GM23338 (cell line): ENCODE data around the gene TTC13.

Source experiments
- EZH2 ChIP-seq: fragments of 200-600 bp; sonication (generic); IDR thresholded peaks from one replicate; pipeline ENCODE4 v1.8.0; 2017; ENCODE audit warnings: antibody characterized with exemption, mild to moderate bottlenecking, low read depth; ENCODE audit not compliant: unreplicated experiment
- JUNB ChIP-seq: IDR thresholded peaks from one replicate; pipeline ENCODE4 v1.6.1; 2016; ENCODE audit warnings: antibody characterized with exemption; ENCODE audit not compliant: unreplicated experiment
- NANOG ChIP-seq: IDR thresholded peaks from 2 replicates; pipeline ENCODE4 v1.6.1; 2016; ENCODE audit warnings: antibody characterized with exemption, borderline replicate concordance
- POLR2AphosphoS5 ChIP-seq: IDR thresholded peaks from 2 replicates; pipeline ENCODE4 v1.6.1; 2016; ENCODE audit warnings: antibody characterized with exemption, low read depth
- ZNF331 ChIP-seq: fragments of 250-450 bp; sonication (Bioruptor Pico); IDR thresholded peaks from 2 replicates; pipeline ENCODE4 v1.5.0; 2020; ENCODE audit warnings: low read depth, mild to moderate bottlenecking, moderate library complexity
- TF ChIP-seq, protein P1 (sequence below), 2 experiments: fragments of 200-600 bp in 1 of 2; sonication (generic) in 1 of 2; conservative IDR thresholded peaks; 2 replicates each; pipeline versions ENCODE4 v1.5.1 to v1.6.1; 2016 to 2017; ENCODE audit warnings: antibody characterized with exemption in 2 of 2, low read depth in 2 of 2, mild to moderate bottlenecking in 2 of 2, moderate library complexity in 1 of 2
- TF ChIP-seq, protein P2 (sequence below): IDR thresholded peaks from one replicate; pipeline ENCODE4 v1.6.1; 2018; ENCODE audit warnings: antibody characterized with exemption; ENCODE audit not compliant: unreplicated experiment

DNA sequence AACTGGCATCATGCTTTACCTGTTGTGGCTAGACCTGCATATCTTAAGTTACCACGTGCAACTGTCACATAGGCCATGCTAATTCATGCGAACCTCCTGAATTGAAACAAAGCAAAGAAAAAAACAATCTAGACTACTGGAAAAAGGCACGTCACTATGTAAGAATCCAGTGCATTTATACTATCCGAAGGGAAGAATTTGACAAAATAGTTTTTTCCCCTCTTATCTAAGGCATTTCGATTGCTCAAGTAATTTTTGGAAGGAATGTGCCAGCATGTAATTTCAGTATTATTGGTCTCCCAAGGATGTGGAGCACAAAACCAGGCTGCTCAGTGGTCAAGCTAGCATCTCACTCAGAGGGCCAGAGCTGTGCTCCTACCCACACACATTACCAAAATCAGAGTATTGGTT lies 78.8 kb downstream of the TTC13 start:
- TF ChIP-seq, protein P1, sequence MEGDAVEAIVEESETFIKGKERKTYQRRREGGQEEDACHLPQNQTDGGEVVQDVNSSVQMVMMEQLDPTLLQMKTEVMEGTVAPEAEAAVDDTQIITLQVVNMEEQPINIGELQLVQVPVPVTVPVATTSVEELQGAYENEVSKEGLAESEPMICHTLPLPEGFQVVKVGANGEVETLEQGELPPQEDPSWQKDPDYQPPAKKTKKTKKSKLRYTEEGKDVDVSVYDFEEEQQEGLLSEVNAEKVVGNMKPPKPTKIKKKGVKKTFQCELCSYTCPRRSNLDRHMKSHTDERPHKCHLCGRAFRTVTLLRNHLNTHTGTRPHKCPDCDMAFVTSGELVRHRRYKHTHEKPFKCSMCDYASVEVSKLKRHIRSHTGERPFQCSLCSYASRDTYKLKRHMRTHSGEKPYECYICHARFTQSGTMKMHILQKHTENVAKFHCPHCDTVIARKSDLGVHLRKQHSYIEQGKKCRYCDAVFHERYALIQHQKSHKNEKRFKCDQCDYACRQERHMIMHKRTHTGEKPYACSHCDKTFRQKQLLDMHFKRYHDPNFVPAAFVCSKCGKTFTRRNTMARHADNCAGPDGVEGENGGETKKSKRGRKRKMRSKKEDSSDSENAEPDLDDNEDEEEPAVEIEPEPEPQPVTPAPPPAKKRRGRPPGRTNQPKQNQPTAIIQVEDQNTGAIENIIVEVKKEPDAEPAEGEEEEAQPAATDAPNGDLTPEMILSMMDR (conservative IDR thresholded peaks at IDR 0.05; ENCODE audit: low read depth in 2 of 2), result no peak
- no peak for TF ChIP-seq EZH2
- no peak for TF ChIP-seq POLR2AphosphoS5
- no peak for TF ChIP-seq JUNB
- TF ChIP-seq ZNF331 (CRISPR knock-in tag), result no peak
- no peak for TF ChIP-seq NANOG
- TF ChIP-seq, protein P2, sequence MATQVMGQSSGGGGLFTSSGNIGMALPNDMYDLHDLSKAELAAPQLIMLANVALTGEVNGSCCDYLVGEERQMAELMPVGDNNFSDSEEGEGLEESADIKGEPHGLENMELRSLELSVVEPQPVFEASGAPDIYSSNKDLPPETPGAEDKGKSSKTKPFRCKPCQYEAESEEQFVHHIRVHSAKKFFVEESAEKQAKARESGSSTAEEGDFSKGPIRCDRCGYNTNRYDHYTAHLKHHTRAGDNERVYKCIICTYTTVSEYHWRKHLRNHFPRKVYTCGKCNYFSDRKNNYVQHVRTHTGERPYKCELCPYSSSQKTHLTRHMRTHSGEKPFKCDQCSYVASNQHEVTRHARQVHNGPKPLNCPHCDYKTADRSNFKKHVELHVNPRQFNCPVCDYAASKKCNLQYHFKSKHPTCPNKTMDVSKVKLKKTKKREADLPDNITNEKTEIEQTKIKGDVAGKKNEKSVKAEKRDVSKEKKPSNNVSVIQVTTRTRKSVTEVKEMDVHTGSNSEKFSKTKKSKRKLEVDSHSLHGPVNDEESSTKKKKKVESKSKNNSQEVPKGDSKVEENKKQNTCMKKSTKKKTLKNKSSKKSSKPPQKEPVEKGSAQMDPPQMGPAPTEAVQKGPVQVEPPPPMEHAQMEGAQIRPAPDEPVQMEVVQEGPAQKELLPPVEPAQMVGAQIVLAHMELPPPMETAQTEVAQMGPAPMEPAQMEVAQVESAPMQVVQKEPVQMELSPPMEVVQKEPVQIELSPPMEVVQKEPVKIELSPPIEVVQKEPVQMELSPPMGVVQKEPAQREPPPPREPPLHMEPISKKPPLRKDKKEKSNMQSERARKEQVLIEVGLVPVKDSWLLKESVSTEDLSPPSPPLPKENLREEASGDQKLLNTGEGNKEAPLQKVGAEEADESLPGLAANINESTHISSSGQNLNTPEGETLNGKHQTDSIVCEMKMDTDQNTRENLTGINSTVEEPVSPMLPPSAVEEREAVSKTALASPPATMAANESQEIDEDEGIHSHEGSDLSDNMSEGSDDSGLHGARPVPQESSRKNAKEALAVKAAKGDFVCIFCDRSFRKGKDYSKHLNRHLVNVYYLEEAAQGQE, result no peak
